ENCODE measurements around the gene SRP68. TPM values are rescaled to one million over a fixed set of nuclear protein-coding genes. Genes with fewer than 3 reads are reported as not detected.
A peak's percentile ranks its signal among the peaks of the same experiment; 100 is the strongest.

The SRP68 gene
- total and polyA plus RNA-seq, 9 of the 15 experiments (the other 6 are each of a cell fraction or from before 2014, with no cell fraction given): 29.4 to 92.6 (median 36.2) TPM

DNA sequence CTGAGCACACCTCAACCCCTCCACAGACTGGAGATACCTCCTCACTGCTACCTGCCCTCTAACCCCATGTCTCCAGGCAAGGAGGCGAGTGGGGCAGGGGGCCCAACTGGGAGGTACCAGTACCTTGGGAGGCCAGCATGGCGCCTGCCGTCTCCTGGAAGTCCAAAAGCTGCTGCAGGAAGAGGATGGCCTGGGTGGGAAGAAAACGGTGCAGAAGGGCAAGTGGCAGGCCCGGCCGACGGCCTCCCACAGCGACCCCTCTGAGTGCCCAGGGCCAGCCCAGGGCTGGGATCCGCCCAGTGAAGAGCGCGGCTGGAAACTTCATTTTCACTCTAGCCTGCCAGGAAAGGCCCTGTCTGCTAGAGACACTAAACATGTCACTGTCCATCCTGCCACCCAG lies 15.2 kb upstream of the SRP68 start (continued):
- TF ChIP-seq, protein P1, sequence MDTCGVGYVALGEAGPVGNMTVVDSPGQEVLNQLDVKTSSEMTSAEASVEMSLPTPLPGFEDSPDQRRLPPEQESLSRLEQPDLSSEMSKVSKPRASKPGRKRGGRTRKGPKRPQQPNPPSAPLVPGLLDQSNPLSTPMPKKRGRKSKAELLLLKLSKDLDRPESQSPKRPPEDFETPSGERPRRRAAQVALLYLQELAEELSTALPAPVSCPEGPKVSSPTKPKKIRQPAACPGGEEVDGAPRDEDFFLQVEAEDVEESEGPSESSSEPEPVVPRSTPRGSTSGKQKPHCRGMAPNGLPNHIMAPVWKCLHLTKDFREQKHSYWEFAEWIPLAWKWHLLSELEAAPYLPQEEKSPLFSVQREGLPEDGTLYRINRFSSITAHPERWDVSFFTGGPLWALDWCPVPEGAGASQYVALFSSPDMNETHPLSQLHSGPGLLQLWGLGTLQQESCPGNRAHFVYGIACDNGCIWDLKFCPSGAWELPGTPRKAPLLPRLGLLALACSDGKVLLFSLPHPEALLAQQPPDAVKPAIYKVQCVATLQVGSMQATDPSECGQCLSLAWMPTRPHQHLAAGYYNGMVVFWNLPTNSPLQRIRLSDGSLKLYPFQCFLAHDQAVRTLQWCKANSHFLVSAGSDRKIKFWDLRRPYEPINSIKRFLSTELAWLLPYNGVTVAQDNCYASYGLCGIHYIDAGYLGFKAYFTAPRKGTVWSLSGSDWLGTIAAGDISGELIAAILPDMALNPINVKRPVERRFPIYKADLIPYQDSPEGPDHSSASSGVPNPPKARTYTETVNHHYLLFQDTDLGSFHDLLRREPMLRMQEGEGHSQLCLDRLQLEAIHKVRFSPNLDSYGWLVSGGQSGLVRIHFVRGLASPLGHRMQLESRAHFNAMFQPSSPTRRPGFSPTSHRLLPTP (IDR thresholded peaks at IDR 0.05; ENCODE audit: borderline replicate concordance, extremely low read depth, insufficient read length): no peak

DNA sequence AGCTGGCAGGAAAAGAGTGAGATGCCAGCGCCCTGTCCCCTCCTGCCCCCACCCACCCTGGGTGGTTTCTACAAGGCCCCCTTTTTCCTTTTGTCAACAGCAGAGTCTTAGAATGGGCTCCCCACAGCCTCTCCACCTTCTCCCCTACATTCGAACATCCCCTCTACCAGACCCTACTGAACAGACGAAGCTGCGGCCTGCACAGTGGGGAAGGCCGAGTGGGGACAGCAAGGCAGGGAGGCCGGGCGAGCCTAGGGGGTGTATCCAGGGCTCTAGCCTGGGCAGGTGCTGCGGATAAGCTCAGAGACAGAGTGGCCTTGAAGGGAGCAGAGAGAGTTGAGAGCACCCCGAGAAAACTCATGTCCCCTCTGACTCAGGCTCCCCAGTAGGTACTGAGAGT lies 14.1 kb upstream of the SRP68 start:
- intact Hi-C loops (cut with micrococcal nuclease) (no loop called here), in situ Hi-C loops (cut with MboI) (no loop called here)
- WGBS (ENCODE audit: insufficient coverage, low coverage, missing lambda C conversion rate): 87% methylated on average over 7 of the region's 9 CpGs
- Histone ChIP-seq H3K4me1 (replicated peaks in 1 of 2; ENCODE audit: control insufficient read depth in 2 of 2, insufficient read depth in 2 of 2, low read length in 2 of 2) (peaks cover 0 to 20% of the 10 kb centered on the region in 2 experiments; a peak in 1 of 5 replicates), H3K79me2 (ENCODE audit: control insufficient read depth, insufficient read depth, low read length) (no peaks in the 10 kb centered on the region), H3K36me3 (ENCODE audit: control insufficient read depth, insufficient read depth, low read length) (peaks cover 79% of the 10 kb centered on the region; the same call in 2 of the 3 replicates), H2AFZ (ENCODE audit: low read depth, low read length) (no peak overlapping the region), H3K4me2 (ENCODE audit: insufficient read depth, low read length) (no peak overlapping the region), H3K4me3 (no peak overlapping the region), H3K27me3 (ENCODE audit: control insufficient read depth in 2 of 2, insufficient read depth in 2 of 2, low read length in 2 of 2) (no peaks in the 10 kb centered on the region), H3K9me1 (ENCODE audit: control insufficient read depth, insufficient read depth, low read length) (no peaks in the 10 kb centered on the region), H3K9me3 (replicated peaks; ENCODE audit: control insufficient read depth, insufficient read depth, low read depth, low read length) (no peaks in the 10 kb centered on the region), H4K20me1 (replicated peaks; ENCODE audit: control insufficient read depth, insufficient read depth, low read length) (0 out of 2 replicates have a peak, but pooled peaks cover 5% of the 10 kb centered on the region), H3K27ac (ENCODE audit: extremely low read depth, low read depth, low read length) (no peak overlapping the region), H3K9ac (ENCODE audit: insufficient read depth in 1 of 2, low read depth in 2 of 2, low read length in 2 of 2) (peak overlapping the region in 1 of 2 experiments; percentile 17; a peak in 1 of 4 replicates)
- ChIA-PET CTCF (ENCODE audit: low intra/inter-chr PET ratio) (no interaction called here), POLR2A (interaction anchor here (1.2 to 1.4 kb wide), 3 partner anchors 8 to 14 kb away, joined by 4 read pairs; partner anchors contain the start of gene SRP68)
- DNase-seq (ENCODE audit: extremely low read depth in 1 of 4, low spot score in 3 of 4) (no peak), FAIRE-seq (no peak), ATAC-seq (no peak)
- no TSS peak for BruUV-seq (replicated peaks)
- TF ChIP-seq, protein P2, sequence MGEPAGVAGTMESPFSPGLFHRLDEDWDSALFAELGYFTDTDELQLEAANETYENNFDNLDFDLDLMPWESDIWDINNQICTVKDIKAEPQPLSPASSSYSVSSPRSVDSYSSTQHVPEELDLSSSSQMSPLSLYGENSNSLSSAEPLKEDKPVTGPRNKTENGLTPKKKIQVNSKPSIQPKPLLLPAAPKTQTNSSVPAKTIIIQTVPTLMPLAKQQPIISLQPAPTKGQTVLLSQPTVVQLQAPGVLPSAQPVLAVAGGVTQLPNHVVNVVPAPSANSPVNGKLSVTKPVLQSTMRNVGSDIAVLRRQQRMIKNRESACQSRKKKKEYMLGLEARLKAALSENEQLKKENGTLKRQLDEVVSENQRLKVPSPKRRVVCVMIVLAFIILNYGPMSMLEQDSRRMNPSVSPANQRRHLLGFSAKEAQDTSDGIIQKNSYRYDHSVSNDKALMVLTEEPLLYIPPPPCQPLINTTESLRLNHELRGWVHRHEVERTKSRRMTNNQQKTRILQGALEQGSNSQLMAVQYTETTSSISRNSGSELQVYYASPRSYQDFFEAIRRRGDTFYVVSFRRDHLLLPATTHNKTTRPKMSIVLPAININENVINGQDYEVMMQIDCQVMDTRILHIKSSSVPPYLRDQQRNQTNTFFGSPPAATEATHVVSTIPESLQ (CRISPR knock-in tag; IDR thresholded peaks at IDR 0.05): no peak
- no peak for TF ChIP-seq HMG20A (CRISPR knock-in tag; conservative IDR thresholded peaks at IDR 0.05)
- TF ChIP-seq ZNF384 (IDR thresholded peaks at IDR 0.05; ENCODE audit: low read depth, low read length): no peak
- no peak for TF ChIP-seq ZNF311 (CRISPR knock-in tag; IDR thresholded peaks at IDR 0.05)
